ENCODE measurements around the gene JPH3. TPM values are rescaled to one million over a fixed set of nuclear protein-coding genes. Genes with fewer than 3 reads are reported as not detected.

The JPH3 gene
- total and polyA plus RNA-seq, 2 experiments from 2014 or later = not detected

GRCh38 chr16:87691686-87692079 lies 89.4 kb downstream of the JPH3 start:
- H3F3A ChIP-seq (ENCODE audit: insufficient read depth) = no peaks in the 10 kb centered on the region
- H2AFZ ChIP-seq = no peak overlapping the region
- WGBS, 2 experiments (ENCODE audit: low coverage in 1 of 2, low lambda C conversion rate in 2 of 2, missing lambda C conversion rate in 2 of 2) = 53 to 61% methylated on average over 13 to 14 of the region's 14 CpGs
- no peaks in the 10 kb centered on the region for H4K20me1 ChIP-seq (ENCODE audit: insufficient read depth)
- H3K27me3 ChIP-seq (replicated peaks; ENCODE audit: insufficient read depth) = peaks cover 2% of the 10 kb centered on the region
- no peak overlapping the region for H3K9ac ChIP-seq
- H3K4me2 ChIP-seq (ENCODE audit: unreplicated experiment) = no peak overlapping the region
- no peaks in the 10 kb centered on the region for H3K9me3 ChIP-seq (ENCODE audit: low read depth)
- DNase-seq = no peak
- H3K27ac ChIP-seq = no peak overlapping the region
- no peaks in the 10 kb centered on the region for H3K9me2 ChIP-seq (ENCODE audit: insufficient read depth)
- in situ Hi-C loops (cut with MboI) = no loop called here
- H3K4me1 ChIP-seq (ENCODE audit: insufficient read depth) = no peaks in the 10 kb centered on the region
- no peaks in the 10 kb centered on the region for H3K36me3 ChIP-seq (ENCODE audit: low read depth)
- TF ChIP-seq EZH2 (IDR thresholded peaks at IDR 0.05; ENCODE audit: insufficient read depth, poor library complexity, severe bottlenecking) = no peak
- no peak for TF ChIP-seq EZH2phosphoT487 (IDR thresholded peaks at IDR 0.05; ENCODE audit: insufficient read depth, low read depth)
- H3K4me3 ChIP-seq = no peak overlapping the region
- H3K79me2 ChIP-seq (ENCODE audit: insufficient read depth) = no peaks in the 10 kb centered on the region

GRCh38 chr16:87692176-87692575 lies 89.9 kb downstream of the JPH3 start:
- H3K79me2 ChIP-seq (ENCODE audit: insufficient read depth) = no peaks in the 10 kb centered on the region
- no peaks in the 10 kb centered on the region for H3K4me1 ChIP-seq (ENCODE audit: insufficient read depth)
- H3K27me3 ChIP-seq (replicated peaks; ENCODE audit: insufficient read depth) = no peaks in the 10 kb centered on the region; the same call in 1 of the 2 replicates
- DNase-seq = no peak
- H3K9me2 ChIP-seq (ENCODE audit: insufficient read depth) = no peaks in the 10 kb centered on the region
- 70 to 81% methylated on average over 6 to 7 of the region's 7 CpGs for WGBS, 2 experiments (ENCODE audit: low coverage in 1 of 2, low lambda C conversion rate in 2 of 2, missing lambda C conversion rate in 2 of 2)
- no peaks in the 10 kb centered on the region for H3F3A ChIP-seq (ENCODE audit: insufficient read depth)
- no peak overlapping the region for H3K4me3 ChIP-seq
- in situ Hi-C loops (cut with MboI) = no loop called here
- H2AFZ ChIP-seq = no peak overlapping the region
- no peaks in the 10 kb centered on the region for H3K36me3 ChIP-seq (ENCODE audit: low read depth)
- H3K4me2 ChIP-seq (ENCODE audit: unreplicated experiment) = no peak overlapping the region
- no peaks in the 10 kb centered on the region for H3K9me3 ChIP-seq (ENCODE audit: low read depth)
- H4K20me1 ChIP-seq (ENCODE audit: insufficient read depth) = no peaks in the 10 kb centered on the region
- TF ChIP-seq EZH2phosphoT487 (IDR thresholded peaks at IDR 0.05; ENCODE audit: insufficient read depth, low read depth) (no peak), EZH2 (IDR thresholded peaks at IDR 0.05; ENCODE audit: insufficient read depth, poor library complexity, severe bottlenecking) (no peak)
- H3K27ac ChIP-seq = no peak overlapping the region
- no peak overlapping the region for H3K9ac ChIP-seq

DNA sequence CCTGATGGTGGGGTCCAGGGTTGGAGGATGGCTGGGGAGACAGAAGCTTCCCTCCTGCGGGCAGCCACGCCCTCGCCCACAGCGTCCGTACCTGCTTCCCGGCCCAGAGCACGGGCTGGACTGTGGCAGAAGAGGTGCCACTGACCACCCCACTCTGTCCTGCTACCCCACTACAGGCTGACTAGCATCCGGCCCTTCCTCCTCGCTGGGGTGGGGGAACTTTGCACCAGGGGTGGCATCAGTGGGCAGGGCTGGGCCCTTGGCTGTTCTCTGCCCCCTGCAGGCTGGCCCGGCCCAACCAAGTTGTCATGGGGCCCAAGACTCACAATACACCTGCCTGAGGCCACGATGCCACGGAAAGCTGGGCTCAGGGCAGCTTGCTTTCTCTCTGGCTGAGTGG lies 90.4 kb downstream of the JPH3 start:
- no peaks in the 10 kb centered on the region for H4K20me1 ChIP-seq (ENCODE audit: insufficient read depth)
- H3K4me3 ChIP-seq = no peak overlapping the region
- no peaks in the 10 kb centered on the region for H3K9me2 ChIP-seq (ENCODE audit: insufficient read depth)
- no peak for TF ChIP-seq EZH2phosphoT487 (IDR thresholded peaks at IDR 0.05; ENCODE audit: insufficient read depth, low read depth)
- no peak for TF ChIP-seq EZH2 (IDR thresholded peaks at IDR 0.05; ENCODE audit: insufficient read depth, poor library complexity, severe bottlenecking)
- H3K4me2 ChIP-seq (ENCODE audit: unreplicated experiment) = no peak overlapping the region
- no peaks in the 10 kb centered on the region for H3K4me1 ChIP-seq (ENCODE audit: insufficient read depth)
- no peaks in the 10 kb centered on the region for H3K36me3 ChIP-seq (ENCODE audit: low read depth)
- no peaks in the 10 kb centered on the region; the same call in 1 of the 2 replicates for H3K27me3 ChIP-seq (replicated peaks; ENCODE audit: insufficient read depth)
- no peaks in the 10 kb centered on the region for H3K9me3 ChIP-seq (ENCODE audit: low read depth)
- H2AFZ ChIP-seq = no peak overlapping the region
- no peak overlapping the region for H3K9ac ChIP-seq
- H3K27ac ChIP-seq = no peak overlapping the region
- in situ Hi-C loops (cut with MboI) = no loop called here
- no peaks in the 10 kb centered on the region for H3K79me2 ChIP-seq (ENCODE audit: insufficient read depth)
- H3F3A ChIP-seq (ENCODE audit: insufficient read depth) = no peaks in the 10 kb centered on the region
- 83 to 85% methylated on average over 11 to 12 of the region's 12 CpGs for WGBS, 2 experiments (ENCODE audit: low coverage in 1 of 2, low lambda C conversion rate in 2 of 2, missing lambda C conversion rate in 2 of 2)
- no peak for DNase-seq

- Histone ChIP-seq H3K27ac (no peak overlapping the region), H3F3A (ENCODE audit: insufficient read depth) (no peaks in the 10 kb centered on the region), H2AFZ (no peak overlapping the region), H3K4me1 (ENCODE audit: insufficient read depth) (no peaks in the 10 kb centered on the region), H4K20me1 (ENCODE audit: insufficient read depth) (no peaks in the 10 kb centered on the region), H3K9me2 (ENCODE audit: insufficient read depth) (no peaks in the 10 kb centered on the region), H3K9ac (no peak overlapping the region), H3K27me3 (replicated peaks; ENCODE audit: insufficient read depth) (no peaks in the 10 kb centered on the region), H3K9me3 (ENCODE audit: low read depth) (no peaks in the 10 kb centered on the region), H3K79me2 (ENCODE audit: insufficient read depth) (no peaks in the 10 kb centered on the region), H3K4me2 (ENCODE audit: unreplicated experiment) (no peak overlapping the region), H3K36me3 (ENCODE audit: low read depth) (no peaks in the 10 kb centered on the region), H3K4me3 (no peak overlapping the region)
- WGBS, 2 experiments (ENCODE audit: low coverage in 1 of 2, low lambda C conversion rate in 2 of 2, missing lambda C conversion rate in 2 of 2) = 89 to 91% methylated on average over 16 of the region's 16 CpGs
- in situ Hi-C loops (cut with MboI) = no loop called here
- DNase-seq = no peak
- TF ChIP-seq EZH2phosphoT487 (IDR thresholded peaks at IDR 0.05; ENCODE audit: insufficient read depth, low read depth) (no peak), EZH2 (IDR thresholded peaks at IDR 0.05; ENCODE audit: insufficient read depth, poor library complexity, severe bottlenecking) (no peak)
Observed at GRCh38 chr16:87693827-87694226, 91.5 kb downstream of the JPH3 start.
